GM19463 (cell line): Measurements from ENCODE around the gene SEC23A.
"Not testable (repeated sequence)": the region's sequence is repeated elsewhere in the genome, so short reads cannot be mapped to it uniquely, and the experiment has no call there.

Experiments used
- ATAC-seq: cut with Tn5 transposase; IDR thresholded peaks from one replicate; pipeline ENCODE4 v1.9.1; 2021; ENCODE audit warnings: mild to moderate bottlenecking, moderate library complexity; ENCODE audit not compliant: unreplicated experiment

SEC23A gene

GRCh38 chr14:39094515-39094914, 8.5 kb downstream of the SEC23A start:
- no peak for ATAC-seq

- no peak for ATAC-seq
Observed at GRCh38 chr14:39091716-39092115, 11.3 kb downstream of the SEC23A start.

GRCh38 chr14:39090548-39091111, 12.4 kb downstream of the SEC23A start:
- no peak for ATAC-seq

- ATAC-seq, result no peak
Observed at GRCh38 chr14:39087493-39087892, 15.5 kb downstream of the SEC23A start.

- no peak for ATAC-seq
Observed at GRCh38 chr14:39085933-39086332, 17.1 kb downstream of the SEC23A start.

GRCh38 chr14:39083127-39083526, 19.9 kb downstream of the SEC23A start:
- ATAC-seq, result no peak

GRCh38 chr14:39080886-39081285, 22.1 kb downstream of the SEC23A start:
- no peak for ATAC-seq

- ATAC-seq, result no peak
Observed at GRCh38 chr14:39071096-39071495, 31.9 kb downstream of the SEC23A start.

GRCh38 chr14:39069923-39070322, 33.1 kb downstream of the SEC23A start:
- ATAC-seq, result no peak

GRCh38 chr14:39069169-39069805, 33.7 kb downstream of the SEC23A start:
- not testable (repeated sequence) for ATAC-seq

GRCh38 chr14:39060818-39061437, 42.1 kb downstream of the SEC23A start:
- ATAC-seq, result peak; percentile 95

- no peak for ATAC-seq
Observed at GRCh38 chr14:39055786-39056474, 47.1 kb downstream of the SEC23A start.

- not testable (repeated sequence) for ATAC-seq
Observed at GRCh38 chr14:39052869-39053454, 50.1 kb downstream of the SEC23A start.

GRCh38 chr14:39050389-39050788, 52.6 kb downstream of the SEC23A start:
- peak; percentile 59 for ATAC-seq

GRCh38 chr14:39045889-39046288, 57.1 kb downstream of the SEC23A start:
- not testable (repeated sequence) for ATAC-seq

GRCh38 chr14:39043352-39043943, 59.6 kb downstream of the SEC23A start:
- no peak for ATAC-seq

- no peak for ATAC-seq
Observed at GRCh38 chr14:39040529-39040928, 62.5 kb downstream of the SEC23A start.

- ATAC-seq, result no peak
Observed at GRCh38 chr14:39038542-39038941, 64.5 kb downstream of the SEC23A start.

GRCh38 chr14:39036760-39037159, 66.3 kb downstream of the SEC23A start:
- no peak for ATAC-seq

- ATAC-seq, result no peak
Observed at GRCh38 chr14:39035336-39035735, 67.7 kb downstream of the SEC23A start.
